Activated CD4-positive, CD25-positive, alpha-beta regulatory T cell treated with anti-CD3 and anti-CD28 coated beads, Interleukin-2, amount 50 U/mL, for 24 hours (primary cell): ENCODE measurements around the gene CHD8.
A peak's percentile ranks its signal among the peaks of the same experiment; 100 is the strongest.
"Not testable (repeated sequence)": the region's sequence is repeated elsewhere in the genome, so short reads cannot be mapped to it uniquely, and the experiment has no call there.

Source experiments
- ATAC-seq, 2 donors: fragments of 150-1000 bp; cut with Tn5 transposase; one replicate each; pipeline ENCODE4 v1.10.0; 2021; ENCODE audit warnings: mild to moderate bottlenecking in 1 of 2, moderate library complexity in 1 of 2

Gene CHD8

GRCh38 chr14:21431126-21431525 lies 24.8 kb downstream of the CHD8 start:
- no peak for ATAC-seq

GRCh38 chr14:21428930-21429329 lies 27.0 kb downstream of the CHD8 start:
- no peak for ATAC-seq

GRCh38 chr14:21426692-21427091 lies 29.2 kb downstream of the CHD8 start:
- no peak for ATAC-seq

GRCh38 chr14:21419528-21419927 lies 36.4 kb downstream of the CHD8 start:
- ATAC-seq: no peak

- ATAC-seq: no peak
Measured at GRCh38 chr14:21415329-21415728, 40.6 kb downstream of the CHD8 start.

- ATAC-seq: peak; percentile 85 to 86
Measured at GRCh38 chr14:21414137-21414631, 41.7 kb downstream of the CHD8 start.

GRCh38 chr14:21408147-21408546 lies 47.8 kb downstream of the CHD8 start:
- no peak for ATAC-seq

- ATAC-seq: no peak
Measured at GRCh38 chr14:21406213-21406612, 49.7 kb downstream of the CHD8 start.

- no peak for ATAC-seq
Measured at GRCh38 chr14:21405097-21405496, 50.8 kb downstream of the CHD8 start.

GRCh38 chr14:21399311-21399870 lies 56.5 kb downstream of the CHD8 start:
- no peak for ATAC-seq

GRCh38 chr14:21398901-21399300 lies 57.0 kb downstream of the CHD8 start:
- no peak for ATAC-seq

- ATAC-seq: no peak
Measured at GRCh38 chr14:21395450-21395849, 60.5 kb downstream of the CHD8 start.

GRCh38 chr14:21385188-21385904 lies 70.6 kb downstream of the CHD8 start:
- no peak for ATAC-seq

GRCh38 chr14:21384494-21384851 lies 71.5 kb downstream of the CHD8 start:
- peak; percentile 43 to 44 for ATAC-seq

- peak; percentile 93 to 94 for ATAC-seq
Measured at GRCh38 chr14:21383848-21384493, 72.0 kb downstream of the CHD8 start, which contains the start of gene SUPT16H. Gene SUPT16H, minus strand, starts transcription at chr14:21384019. Its CDS starts 92 bp downstream, at chr14:21383927.

GRCh38 chr14:21382886-21383847 lies 72.8 kb downstream of the CHD8 start:
- peak; percentile 37 to 39 for ATAC-seq

GRCh38 chr14:21382095-21382494 lies 73.8 kb downstream of the CHD8 start:
- no peak for ATAC-seq

GRCh38 chr14:21379338-21379737 lies 76.6 kb downstream of the CHD8 start:
- no peak for ATAC-seq

- no peak for ATAC-seq
Measured at GRCh38 chr14:21373980-21374379, 81.9 kb downstream of the CHD8 start.

- not testable (repeated sequence) for ATAC-seq
Measured at GRCh38 chr14:21372814-21373213, 83.1 kb downstream of the CHD8 start.

GRCh38 chr14:21369949-21370679 lies 85.8 kb downstream of the CHD8 start:
- no peak for ATAC-seq

- ATAC-seq: no peak
Measured at GRCh38 chr14:21367582-21368144, 88.3 kb downstream of the CHD8 start.
